HG03135 (cell line): ENCODE data around the gene MYOCD.

Experiments
- ATAC-seq: cut with Tn5 transposase; IDR thresholded peaks from one replicate; pipeline ENCODE4 v1.9.1; 2021; ENCODE audit warnings: mild to moderate bottlenecking, moderate library complexity; ENCODE audit not compliant: unreplicated experiment

Gene MYOCD

DNA sequence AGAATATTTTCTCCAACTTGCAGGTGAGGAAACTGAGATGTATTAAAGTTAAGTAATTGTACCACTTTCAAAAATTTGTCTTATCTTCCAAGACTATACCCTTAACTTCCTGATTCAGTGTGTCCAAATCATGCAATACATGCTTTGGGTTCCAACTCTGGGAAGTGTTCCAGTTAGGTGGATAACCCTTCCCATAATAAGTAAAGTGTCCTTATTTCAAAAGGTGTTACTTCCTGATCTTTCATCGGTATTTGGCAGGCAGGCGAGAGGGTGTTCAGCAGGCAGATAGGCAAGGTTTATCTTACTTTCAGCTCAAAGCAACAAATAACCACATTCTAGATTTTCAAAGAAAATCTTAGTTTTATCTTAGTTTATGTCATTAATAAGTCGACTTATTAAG lies 77.4 kb downstream of the MYOCD start:
- no peak for ATAC-seq

DNA sequence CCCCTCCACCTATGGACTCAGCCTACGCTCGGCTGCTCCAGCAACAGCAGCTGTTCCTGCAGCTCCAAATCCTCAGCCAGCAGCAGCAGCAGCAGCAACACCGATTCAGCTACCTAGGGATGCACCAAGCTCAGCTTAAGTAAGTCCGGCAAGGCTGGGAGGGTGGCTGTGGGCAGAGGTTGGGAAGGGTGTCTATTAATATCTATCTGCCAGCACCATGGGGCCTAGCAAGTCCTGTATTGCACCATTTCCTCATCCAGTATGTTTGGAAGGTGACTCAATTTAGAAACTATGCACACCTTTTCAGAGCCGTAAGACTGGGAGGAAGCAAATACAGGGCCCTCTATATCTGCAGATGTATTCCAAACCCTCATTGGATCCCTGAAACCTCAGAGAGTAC lies 78.6 kb downstream of the MYOCD start:
- ATAC-seq = no peak

DNA sequence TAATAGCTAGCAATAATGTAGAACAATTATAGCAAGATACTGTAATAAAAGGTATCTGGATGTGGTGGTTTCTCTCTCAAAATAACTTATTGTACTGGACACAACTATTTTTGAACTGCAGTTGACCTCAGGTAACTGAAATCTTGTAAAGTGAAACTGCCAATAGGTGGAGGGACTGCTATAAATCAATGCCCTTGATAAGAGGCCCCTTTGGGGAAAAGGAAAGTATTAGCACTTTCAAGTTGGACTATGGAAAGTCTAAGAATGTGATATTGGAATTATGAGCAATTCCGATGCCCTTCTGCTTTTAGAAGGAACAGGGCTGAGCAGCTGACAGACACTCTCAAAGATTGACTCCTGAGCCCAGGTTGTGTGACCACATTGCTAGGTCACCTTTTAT lies 79.1 kb downstream of the MYOCD start:
- ATAC-seq = no peak

DNA sequence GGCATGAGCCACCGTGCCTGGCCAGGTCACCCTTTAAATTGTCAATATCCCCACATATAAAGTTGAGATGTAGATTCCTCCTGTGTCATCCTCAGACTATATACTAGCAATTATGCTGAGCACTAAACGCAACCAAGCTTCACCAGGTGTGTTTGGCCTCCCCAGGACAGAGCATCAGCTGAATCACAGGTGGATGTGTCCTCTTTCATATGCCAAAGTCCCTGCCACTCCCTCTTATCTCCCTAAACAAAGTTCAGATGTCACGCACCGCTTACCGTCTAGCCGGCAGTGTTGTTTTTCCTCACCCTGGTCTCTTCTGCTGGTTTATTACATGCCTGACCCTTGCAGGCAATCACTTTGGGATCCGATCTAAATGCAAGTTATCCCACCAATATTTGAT lies 79.8 kb downstream of the MYOCD start:
- no peak for ATAC-seq

DNA sequence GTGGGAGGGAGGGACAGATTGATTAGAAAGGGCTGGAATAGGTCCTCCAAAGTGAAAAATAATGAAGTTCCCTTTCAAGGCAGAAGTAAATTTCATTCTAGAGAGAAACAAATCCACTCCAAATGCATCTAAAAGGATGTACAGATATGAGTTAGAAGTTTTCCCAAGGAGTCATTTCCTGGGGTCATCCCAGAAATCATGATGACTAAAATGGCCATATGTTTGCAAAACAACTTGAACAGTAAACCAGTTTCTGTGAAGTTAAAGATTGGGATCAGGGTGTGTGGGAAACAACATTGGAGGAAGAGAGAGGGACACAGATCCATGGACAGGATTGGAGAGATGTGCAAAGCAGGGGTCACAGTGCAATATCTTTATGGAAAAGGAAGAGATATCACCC lies 91.1 kb downstream of the MYOCD start:
- no peak for ATAC-seq

DNA sequence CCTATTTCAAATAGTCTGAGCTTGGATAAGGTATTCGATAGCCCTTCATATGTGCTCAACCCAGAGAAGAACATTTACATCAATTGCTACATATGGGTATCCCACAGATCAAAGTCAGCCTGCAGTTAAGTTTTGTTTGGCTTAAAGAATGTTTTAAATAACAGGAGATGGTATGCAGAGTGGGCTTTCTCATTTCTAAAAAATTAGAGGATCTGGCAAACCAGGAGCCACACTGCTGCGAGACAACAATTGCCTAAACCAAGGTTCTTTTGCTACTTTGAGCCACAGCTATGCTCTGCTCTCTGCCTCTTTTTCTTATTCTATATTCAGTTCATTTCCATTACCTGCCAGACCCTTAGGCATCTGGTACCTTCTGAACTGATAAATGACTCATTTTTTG lies 93.4 kb downstream of the MYOCD start:
- ATAC-seq = no peak

DNA sequence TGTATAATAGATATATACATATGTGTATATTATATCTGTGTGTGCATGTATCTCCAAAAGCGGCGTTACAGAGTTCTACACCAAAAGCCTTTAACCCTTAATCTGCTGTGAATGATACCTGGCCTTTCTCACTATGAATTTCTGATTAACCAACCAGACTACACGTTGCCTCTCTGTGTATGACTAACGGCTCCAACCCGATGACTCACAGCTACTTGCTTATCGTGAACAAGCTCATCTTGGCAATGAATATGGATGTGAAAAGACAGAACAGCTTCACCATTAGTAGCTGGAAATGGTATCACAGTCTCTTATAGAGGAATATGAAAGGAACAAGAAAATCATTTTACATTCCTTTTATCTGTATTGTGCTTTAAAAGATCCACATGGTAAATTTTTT lies 99.9 kb downstream of the MYOCD start:
- no peak for ATAC-seq

DNA sequence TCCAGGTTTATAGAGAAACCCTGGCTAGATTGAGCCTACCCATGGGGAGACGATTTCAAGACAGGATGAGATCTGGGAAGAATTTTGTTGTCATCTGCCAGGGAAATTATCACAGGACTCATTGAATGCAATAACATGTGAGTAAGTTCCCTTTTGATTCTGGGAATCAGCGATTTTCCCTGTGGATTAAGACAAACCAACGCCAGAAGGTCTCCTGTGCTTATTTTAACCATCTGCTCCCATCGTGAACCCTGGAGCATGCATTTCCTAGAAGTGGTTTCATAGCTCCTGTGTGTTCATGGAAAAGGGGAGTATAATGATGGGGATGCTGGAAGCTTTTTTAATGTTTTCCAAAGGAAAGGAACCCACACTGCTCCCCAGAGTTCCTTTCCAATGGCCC lies 102.6 kb downstream of the MYOCD start:
- ATAC-seq = no peak

DNA sequence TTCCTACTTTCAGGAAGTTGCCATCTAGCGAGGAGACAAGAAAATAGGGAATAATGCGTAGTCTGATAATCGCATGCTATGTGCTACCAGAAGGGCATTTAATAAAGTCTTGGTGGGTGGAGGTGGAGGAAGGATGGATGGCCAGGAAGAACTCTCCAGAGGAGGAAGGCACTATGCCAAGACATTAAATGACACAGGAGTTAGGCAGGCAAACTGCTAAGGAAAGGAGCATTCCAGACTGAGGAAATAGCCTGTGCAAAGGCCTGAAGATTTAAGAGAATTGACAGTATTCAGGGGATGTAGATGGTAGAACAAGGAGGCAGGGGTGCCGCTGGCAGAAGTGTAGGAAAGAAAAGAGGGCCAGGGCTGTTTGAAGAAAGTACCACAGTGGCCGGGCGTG lies 104.3 kb downstream of the MYOCD start:
- ATAC-seq = no peak

DNA sequence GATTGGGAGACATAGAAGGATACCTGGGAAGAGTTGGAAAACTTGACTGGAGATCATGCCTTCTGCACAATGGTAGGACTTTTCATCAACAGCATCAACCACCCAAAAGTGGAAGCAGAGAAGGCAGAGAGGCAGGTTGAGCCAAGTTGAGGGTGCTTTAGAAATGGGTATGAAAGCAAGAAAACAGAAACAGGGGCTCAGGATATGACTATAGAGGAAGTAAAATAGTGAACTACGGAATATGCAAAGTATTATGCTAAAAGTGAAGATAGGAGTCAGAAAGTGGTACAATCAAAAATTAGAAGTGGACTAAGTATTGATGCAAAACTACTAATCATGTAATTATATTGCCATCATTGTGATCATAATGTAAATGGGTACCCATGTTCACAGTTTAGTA lies 107.5 kb downstream of the MYOCD start:
- ATAC-seq = no peak

DNA sequence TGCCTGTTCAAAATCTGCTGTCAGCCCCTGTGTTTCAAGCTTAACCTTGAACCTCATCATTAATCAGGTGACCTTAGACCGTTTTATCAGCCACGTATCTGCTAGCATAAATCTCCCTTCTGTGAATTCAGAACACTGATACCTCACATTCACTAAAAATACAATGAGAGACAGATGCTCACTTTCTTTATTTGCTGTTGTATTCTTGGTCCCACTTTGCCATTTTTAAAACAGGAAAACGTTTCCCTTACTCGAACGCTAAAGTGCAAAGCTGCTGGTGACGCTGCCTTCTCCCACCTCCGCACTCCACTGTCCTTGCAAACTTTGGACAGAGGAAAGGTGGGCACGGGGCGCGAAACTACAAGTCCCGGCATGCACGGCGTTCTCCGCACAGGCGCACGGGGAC lies 123.4 kb downstream of the MYOCD start:
- peak; percentile 92 for ATAC-seq

DNA sequence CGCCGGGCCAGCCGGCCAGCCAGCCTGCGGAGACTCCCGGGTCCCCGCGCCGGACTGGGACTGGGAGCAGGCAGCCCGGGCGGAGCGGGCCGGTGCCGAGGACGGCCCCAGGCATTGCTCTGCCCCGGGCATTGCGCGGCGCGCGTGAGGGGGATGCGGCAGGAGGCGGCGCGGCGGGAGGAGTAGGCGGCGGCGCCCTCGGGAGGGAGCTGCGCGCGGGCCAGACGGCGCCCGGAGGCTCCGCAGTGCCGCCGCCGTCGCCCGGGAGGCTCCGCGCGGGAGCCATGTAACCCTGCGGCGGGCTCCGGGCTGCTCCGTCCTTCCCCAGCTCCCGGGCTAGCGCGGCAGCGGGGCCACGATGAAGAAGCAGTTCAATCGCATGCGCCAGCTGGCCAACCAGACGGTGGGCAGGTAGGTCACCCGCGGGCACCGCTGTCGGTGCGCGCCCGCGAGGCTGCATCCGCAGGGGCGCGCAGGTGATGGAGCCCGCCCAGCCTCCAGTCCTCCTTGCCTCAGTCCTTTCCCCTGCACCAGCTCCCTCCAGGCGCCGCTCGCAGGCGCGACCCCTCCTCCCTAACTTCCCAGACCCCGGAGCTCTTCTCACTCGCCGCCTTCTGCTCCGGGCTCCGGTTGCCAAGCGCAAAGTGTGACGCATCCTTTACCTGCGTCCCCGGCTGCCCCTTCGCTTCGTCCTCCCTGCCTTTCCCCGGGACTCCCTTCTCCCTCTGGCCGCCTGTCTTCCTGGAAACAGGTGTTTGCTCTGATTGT lies 124.0 kb downstream of the MYOCD start, which contains the start of gene ARHGAP44:
ARHGAP44 (plus strand) TSS at position 18 of the 768 bp plus-strand sequence; CDS start at position 359, 341 bp downstream.
- peak; percentile 68 for ATAC-seq

DNA sequence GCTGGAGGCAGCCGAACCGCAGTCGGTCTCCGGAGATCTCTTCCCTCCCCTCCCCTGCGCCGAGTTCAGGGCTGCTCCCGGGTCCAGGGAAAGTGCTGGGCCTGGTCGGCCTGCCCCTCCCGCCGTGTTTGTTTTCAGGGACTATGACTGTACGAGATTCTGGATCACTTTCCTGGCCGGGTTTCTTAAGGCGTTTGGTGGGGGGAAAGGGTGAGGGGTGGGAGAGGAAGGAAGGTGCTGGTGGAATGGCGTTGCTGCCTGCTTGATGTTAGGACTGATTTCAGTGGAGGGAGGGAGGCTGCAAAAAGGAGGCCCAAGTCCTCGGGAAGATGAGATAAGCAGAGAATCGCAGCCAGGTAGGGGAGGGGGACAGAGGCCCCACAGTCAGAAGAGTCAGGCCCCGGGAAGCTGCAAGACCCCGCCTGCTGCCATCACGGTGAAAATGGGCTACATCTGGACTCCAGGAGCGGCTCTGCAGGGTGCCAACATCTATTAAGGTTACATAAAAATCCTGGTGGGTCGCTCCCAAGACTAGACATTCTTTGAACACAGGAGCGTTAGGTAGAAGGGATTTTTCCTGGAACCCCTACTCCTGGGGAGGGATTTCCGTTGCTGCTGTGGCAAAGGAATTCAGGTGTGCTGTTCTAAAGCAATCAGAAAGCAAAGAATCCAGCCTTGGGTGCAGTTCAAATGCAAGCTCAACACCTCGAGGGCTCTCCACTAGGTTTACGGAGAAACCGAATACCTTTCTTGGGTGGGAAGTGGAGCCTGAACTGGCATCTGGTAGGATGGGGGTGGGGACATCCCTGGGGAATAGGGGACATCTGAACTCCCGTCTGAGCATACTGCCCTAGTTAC lies 124.8 kb downstream of the MYOCD start:
- no peak for ATAC-seq

DNA sequence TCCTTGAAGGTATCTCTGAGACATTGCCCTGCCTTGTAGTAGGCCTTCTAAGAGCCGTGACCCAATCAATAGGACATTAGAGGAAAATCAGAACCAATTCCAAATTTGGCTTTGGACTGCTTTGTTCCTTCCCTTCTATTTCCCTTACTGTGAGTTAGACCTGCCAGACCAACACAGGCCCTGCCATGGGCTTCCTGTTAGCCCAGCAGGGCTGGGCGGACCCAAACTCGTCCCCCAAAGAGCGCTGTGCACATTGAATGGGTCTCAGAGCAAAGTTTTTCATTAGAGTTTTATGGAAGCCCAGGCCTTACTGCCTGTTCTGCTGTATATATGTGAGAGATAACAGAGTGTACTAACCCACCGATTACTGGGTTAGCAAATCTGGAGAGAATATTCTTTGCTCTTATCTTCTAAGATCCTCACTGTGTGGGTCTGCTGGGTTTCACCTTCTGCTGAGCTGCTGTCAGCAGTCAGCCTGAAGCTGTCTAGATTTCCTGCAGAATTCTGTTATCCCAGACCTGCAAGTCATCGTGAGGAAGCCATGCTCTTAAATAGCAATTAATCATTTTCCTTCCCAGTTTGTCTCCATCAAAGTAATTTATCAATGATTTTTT lies 129.3 kb downstream of the MYOCD start:
- ATAC-seq = no peak

DNA sequence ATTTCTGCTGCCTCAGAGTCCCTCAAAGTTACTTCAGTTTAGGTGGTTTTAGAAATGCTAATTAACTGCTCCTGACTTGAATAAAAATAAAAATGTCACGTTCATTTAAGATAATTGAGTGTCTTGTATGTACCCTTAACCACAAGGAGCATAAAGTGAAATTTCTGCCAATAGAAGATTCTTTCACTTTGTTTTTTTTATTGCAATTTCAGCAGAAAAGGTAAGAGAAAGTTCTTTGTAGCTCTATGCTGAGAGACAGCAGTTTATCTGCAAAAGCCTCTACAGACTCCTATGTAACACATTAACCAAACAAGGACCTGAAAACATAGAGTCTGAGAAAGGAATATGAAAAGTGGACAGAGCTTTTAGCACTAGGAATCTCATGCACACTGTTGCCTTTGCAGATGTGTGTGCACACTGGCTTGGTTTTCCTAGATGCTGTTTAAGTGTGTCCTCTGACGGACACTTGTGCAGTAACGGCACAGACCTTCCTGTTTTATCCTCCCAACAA lies 135.2 kb downstream of the MYOCD start:
- no peak for ATAC-seq

DNA sequence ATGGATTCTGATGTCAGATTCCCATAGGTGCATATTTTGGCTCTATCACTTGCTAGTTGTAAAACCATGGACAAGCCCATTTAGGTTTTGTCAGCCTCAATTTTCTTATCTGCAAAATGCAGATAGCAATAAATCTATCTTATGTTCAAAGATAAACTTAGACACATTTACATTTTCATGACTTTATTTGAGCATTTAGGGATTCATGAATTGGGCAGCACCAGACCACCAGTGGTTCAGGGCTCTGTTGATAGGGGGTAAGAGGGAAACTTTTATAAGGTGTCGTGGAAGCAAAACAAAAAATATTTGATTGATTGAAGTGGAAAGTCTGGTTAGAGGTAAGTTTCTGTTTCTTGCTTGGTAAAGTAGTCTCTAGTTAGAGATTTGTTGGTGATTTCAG lies 140.9 kb downstream of the MYOCD start:
- ATAC-seq = no peak

DNA sequence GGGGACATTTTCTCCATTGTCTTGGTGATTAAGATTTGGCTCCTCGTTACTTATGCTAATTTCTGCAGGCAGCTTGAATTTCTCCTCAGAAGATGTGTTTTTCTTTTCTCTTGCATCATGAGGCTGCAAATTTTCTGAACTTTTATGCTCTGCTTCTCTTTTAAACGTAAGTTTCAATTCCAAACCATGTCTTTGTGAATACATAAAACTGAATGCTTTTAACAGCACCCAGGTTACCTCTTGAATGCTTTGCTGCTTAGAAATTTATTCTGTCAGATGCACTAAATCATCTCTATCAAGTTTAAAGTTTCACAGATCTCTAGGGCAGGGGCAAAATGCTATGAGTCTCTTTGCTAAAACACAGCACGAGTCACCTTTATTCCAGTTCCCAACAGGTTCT lies 143.0 kb downstream of the MYOCD start:
- no peak for ATAC-seq

DNA sequence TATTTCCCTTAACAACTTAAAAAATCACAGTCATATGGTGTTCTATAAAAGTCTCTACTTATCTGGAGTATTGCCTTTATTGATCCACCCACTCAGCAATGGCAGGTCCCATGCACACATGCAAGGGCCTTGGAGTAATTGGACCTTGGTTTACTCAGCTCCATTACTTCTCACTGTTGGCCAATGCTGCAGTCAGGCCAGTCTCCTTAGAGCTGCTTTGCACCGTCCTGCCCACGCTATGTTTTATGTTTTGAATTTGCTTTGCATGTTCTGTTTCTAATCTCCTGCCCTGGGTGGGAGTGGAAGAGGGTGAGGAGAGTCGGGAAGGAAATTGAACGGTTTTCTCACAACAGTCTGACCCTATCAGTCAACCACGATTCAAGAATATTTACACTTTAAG lies 147.2 kb downstream of the MYOCD start:
- ATAC-seq = no peak

DNA sequence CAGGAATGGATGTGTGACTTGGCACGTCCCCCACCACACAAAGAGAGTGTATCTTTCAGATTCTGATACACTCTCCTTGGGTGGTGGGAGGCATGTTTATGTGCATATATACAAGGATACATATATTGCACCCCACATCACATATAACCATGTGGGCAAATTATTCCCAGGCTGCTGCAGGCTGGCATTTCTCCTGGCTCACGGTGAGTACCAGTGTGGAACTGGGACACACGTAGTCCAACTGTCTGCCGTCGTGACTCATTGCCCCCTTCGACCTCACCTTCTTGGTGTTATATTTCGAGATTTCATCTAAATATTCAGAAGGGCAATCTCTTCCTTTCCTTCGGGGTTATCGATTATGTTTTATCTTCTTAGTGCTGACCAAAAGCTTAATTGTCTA lies 148.0 kb downstream of the MYOCD start:
- ATAC-seq = no peak

DNA sequence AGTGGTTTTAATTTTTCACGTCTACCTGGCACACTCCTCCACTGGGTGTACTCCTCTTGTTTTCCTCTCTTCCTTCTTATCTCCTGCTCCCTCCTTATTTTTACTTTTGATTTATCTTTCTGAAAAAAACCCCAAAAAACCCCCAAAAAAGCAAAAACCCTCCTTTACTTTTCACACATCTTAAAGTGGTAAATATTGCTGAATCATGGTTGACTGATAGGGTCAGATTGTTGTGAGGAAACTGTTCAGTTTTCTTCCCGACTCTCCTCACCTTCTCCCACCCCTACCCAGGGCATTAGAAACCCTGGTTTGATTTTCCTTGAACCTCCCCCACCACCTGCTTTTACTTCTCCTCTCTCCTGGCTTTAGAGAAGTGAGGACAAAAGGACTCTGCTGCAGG lies 149.0 kb downstream of the MYOCD start:
- ATAC-seq = no peak

DNA sequence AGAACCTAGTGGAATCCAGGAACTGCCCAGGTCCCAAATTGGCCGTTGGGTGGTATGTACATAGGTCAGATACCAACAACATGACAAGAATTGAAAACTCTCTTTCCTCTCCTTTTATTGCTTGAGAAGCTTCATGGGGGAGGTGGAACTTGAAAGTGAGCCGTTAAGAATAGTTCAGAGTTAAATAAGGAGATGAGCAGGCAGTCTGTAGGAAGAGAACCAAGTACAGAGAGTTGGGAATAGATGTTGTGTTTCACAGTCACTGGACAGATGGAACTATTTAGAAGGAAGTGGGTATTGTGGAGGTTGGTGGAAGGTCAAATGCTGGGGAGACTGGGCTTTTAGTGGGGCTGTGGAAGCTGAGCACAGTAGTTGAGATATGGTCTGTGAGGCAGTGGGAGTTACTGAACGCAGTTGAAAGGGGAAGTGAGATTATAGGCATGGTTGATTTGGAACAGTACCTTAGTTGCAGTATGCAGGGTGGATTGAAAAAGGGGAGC lies 150.0 kb downstream of the MYOCD start:
- peak; percentile 100 for ATAC-seq
